Stimulated activated naive CD8-positive, alpha-beta T cell treated with anti-CD3 and anti-CD28 coated beads, Interleukin-15, amount 100 ng/mL, for 72 hours (primary cell): ENCODE data around the gene EIF1AY.

ENCODE experiments used
- ATAC-seq: fragments of 150-1000 bp; cut with Tn5 transposase; 2 replicates; pipeline ENCODE4 v1.10.0; 2021; ENCODE audit warnings: mild to moderate bottlenecking, moderate library complexity
- DNase-seq, 2 donors: peaks; one replicate each; pipeline ENCODE4 v3.0.0; 2021 to 2022
- H3K27ac Mint-ChIP-seq, 2 donors: one replicate each; pipeline ENCODE4 v1.8.0; 2022; ENCODE audit warnings: mild to moderate bottlenecking in 2 of 2, mixed read lengths in 2 of 2, moderate library complexity in 2 of 2
- H3K27me3 Mint-ChIP-seq: one replicate; pipeline ENCODE4 v1.8.0; 2022; ENCODE audit warnings: mixed read lengths
- H3K4me1 Mint-ChIP-seq: one replicate; pipeline ENCODE4 v1.8.0; 2022; ENCODE audit warnings: mild to moderate bottlenecking, mixed read lengths
- H3K4me3 Mint-ChIP-seq, 2 donors: one replicate each; pipeline ENCODE4 v1.8.0; 2022; ENCODE audit warnings: mild to moderate bottlenecking in 2 of 2, mixed read lengths in 2 of 2, moderate library complexity in 1 of 2
- H3K9me3 Mint-ChIP-seq, 2 donors: one replicate each; pipeline ENCODE4 v1.8.0; 2022; ENCODE audit warnings: mixed read lengths in 2 of 2

EIF1AY gene

DNA sequence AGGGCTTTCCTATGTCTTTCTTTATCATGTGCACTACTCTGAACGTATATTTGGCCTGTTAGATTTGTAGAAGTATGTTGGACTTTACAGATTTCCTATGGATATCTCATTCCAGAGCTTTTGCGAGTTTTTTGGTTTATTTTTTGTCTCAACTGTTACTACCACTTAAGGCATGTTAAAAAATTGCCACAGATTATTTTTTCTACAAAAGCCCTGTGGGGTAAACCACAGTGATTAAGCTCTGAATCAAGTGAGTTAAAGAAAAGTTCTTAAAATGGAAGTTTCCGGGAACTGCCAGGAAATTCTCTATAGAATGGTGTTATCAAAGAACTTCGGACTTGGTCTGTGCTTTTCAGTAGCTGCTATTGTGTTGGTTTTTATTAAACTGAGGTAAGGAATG is 10.6 kb downstream of the EIF1AY start:
- H3K4me1 Mint-ChIP-seq = no peaks in the 10 kb centered on the region
- DNase-seq = no peak
- H3K4me3 Mint-ChIP-seq = no peak overlapping the region
- ATAC-seq = no peak
- no peak overlapping the region for H3K27ac Mint-ChIP-seq
- H3K27me3 Mint-ChIP-seq = no peaks in the 10 kb centered on the region
- H3K9me3 Mint-ChIP-seq = no peaks in the 10 kb centered on the region
